HCT116 (cell line): ENCODE results near the gene PEAK3. TPM values are rescaled to one million over a fixed set of nuclear protein-coding genes. Genes with fewer than 3 reads are reported as not detected.

Source experiments
- ATAC-seq: fragments of 200-7000 bp; cut with Tn5 transposase; 2 replicates; pipeline ENCODE4 v1.9.1; 2020; ENCODE audit warnings: mild to moderate bottlenecking, moderate library complexity
- BruUV-seq: library from RNA; stranded (reverse); fragments of 400-500 nt; replicated peaks from 2 replicates; lab custom pipeline; 2021; lab: Mats Ljungman, UMichigan
- CTCF ChIA-PET: fragments of 300-600 bp; sonication (Branson Sonifier 250); formaldehyde crosslinking; loops from one replicate; lab custom pipeline; 2021; ENCODE audit warnings: antibody characterized with exemption; lab: Charles Lee
- POLR2A ChIA-PET: fragments of 300-600, 350-600 bp; sonication (Branson Sonifier 250); formaldehyde crosslinking; loops from one replicate; lab custom pipeline; 2021; ENCODE audit warnings: antibody characterized with exemption; lab: Charles Lee
- RAD21 ChIA-PET, 2 experiments: fragments of 300-600 bp; sonication (Branson Sonifier 250); formaldehyde crosslinking; loops; one replicate each; lab custom pipeline; 2023; ENCODE audit warnings: low total read pairs in 2 of 2; ENCODE audit not compliant: uncharacterized antibody in 2 of 2, unreplicated experiment in 2 of 2, low non-redundant PET in 1 of 2; lab: Charles Lee
- DNase-seq: peaks from one replicate; pipeline ENCODE4 v3.0.0-alpha.2; 2010; ENCODE audit warnings: low read depth, low spot score
- H2AFZ ChIP-seq: fragments of 200-600 bp; shearing (Covaris generic), sonication (generic); 2 replicates; pipeline ENCODE4 v1.6.1; 2017; ENCODE audit warnings: low read depth, mixed run types, mixed read lengths, antibody characterized with exemption, low read length; ENCODE audit not compliant: poor library complexity, severe bottlenecking
- H3K27ac ChIP-seq: 2 replicates; pipeline ENCODE4 v1.5.1; 2012; ENCODE audit warnings: low read depth, low read length
- H3K27me3 ChIP-seq: fragments of 200-600 bp; sonication (generic); 2 replicates; pipeline ENCODE4 v1.6.1; 2016; ENCODE audit warnings: mixed run types, low read length, mixed read lengths; ENCODE audit not compliant: insufficient read depth
- H3K36me3 ChIP-seq, 2 experiments: fragments of 200-500 bp in 1 of 2; fragments of 200-600 bp in 1 of 2; sonication (Bioruptor generic) in 1 of 2; sonication (generic) in 1 of 2; 2 replicates each; pipeline versions ENCODE4 v1.5.1 to v1.6.1; 2014 to 2016; ENCODE audit warnings: low read length in 2 of 2, inconsistent platforms in 1 of 2, mixed read lengths in 1 of 2, mixed run types in 1 of 2; ENCODE audit not compliant: insufficient read depth in 2 of 2, control insufficient read depth in 1 of 2
- H3K4me1 ChIP-seq, 2 experiments: fragments of 200-600 bp in 1 of 2; sonication (generic) in 1 of 2; 2 replicates each; pipeline versions ENCODE4 v1.5.1 to v1.6.1; 2012 to 2017; ENCODE audit warnings: low read length in 2 of 2, inconsistent platforms in 1 of 2, mild to moderate bottlenecking in 1 of 2, mixed read lengths in 1 of 2, mixed run types in 1 of 2, moderate library complexity in 1 of 2; ENCODE audit not compliant: insufficient read depth in 2 of 2, control insufficient read depth in 1 of 2
- H3K4me2 ChIP-seq: fragments of 200-600 bp; sonication (generic); 2 replicates; pipeline ENCODE4 v1.6.1; 2017; ENCODE audit warnings: mixed run types, low read length, mixed read lengths
- H3K4me3 ChIP-seq, 2 experiments: fragments of 200-600 bp in 1 of 2; sonication (generic) in 1 of 2; replicated peaks in 1 of 2; 2 replicates each; pipeline ENCODE4 v1.5.1; 2011 to 2016; ENCODE audit warnings: low read length in 2 of 2, control low read depth in 1 of 2, low read depth in 1 of 2, mild to moderate bottlenecking in 1 of 2, mixed read lengths in 1 of 2, mixed run types in 1 of 2
- H3K79me2 ChIP-seq: fragments of 200-600 bp; sonication (generic); 2 replicates; pipeline ENCODE4 v1.6.1; 2017; ENCODE audit warnings: mild to moderate bottlenecking, mixed run types, low read length, moderate library complexity, mixed read lengths; ENCODE audit not compliant: insufficient read depth
- H3K9ac ChIP-seq: fragments of 200-600 bp; sonication (generic); 2 replicates; pipeline ENCODE4 v1.6.1; 2016; ENCODE audit warnings: low read length, mixed read lengths
- H3K9me2 ChIP-seq: fragments of 200-600 bp; sonication (generic), shearing (Covaris generic); 2 replicates; pipeline ENCODE4 v1.6.1; 2017; ENCODE audit warnings: mixed run types, mild to moderate bottlenecking, moderate library complexity; ENCODE audit not compliant: insufficient read depth
- H3K9me3 ChIP-seq, 2 experiments: fragments of 200-500 bp in 1 of 2; fragments of 200-600 bp in 1 of 2; sonication (Bioruptor generic) in 1 of 2; sonication (generic) in 1 of 2; 2 replicates each; pipeline ENCODE4 v1.6.1; 2014 to 2017; ENCODE audit warnings: low read length in 2 of 2, mixed read lengths in 2 of 2, inconsistent platforms in 1 of 2, low read depth in 1 of 2, mild to moderate bottlenecking in 1 of 2, mixed run types in 1 of 2, moderate library complexity in 1 of 2; ENCODE audit not compliant: control insufficient read depth in 1 of 2, insufficient read depth in 1 of 2
- H4K20me1 ChIP-seq: fragments of 200-600 bp; sonication (generic), shearing (Covaris generic); 2 replicates; pipeline ENCODE4 v1.6.1; 2017; ENCODE audit warnings: mixed run types, mild to moderate bottlenecking, moderate library complexity; ENCODE audit not compliant: insufficient read depth
- CBX3 ChIP-seq: IDR thresholded peaks from 2 replicates; pipeline ENCODE4 v1.6.1; 2012; ENCODE audit warnings: low read depth
- CEBPB ChIP-seq: IDR thresholded peaks from 2 replicates; pipeline ENCODE4 v1.6.1; 2012; ENCODE audit warnings: low read depth
- EGR1 ChIP-seq: IDR thresholded peaks from 2 replicates; pipeline ENCODE4 v1.6.1; 2012; ENCODE audit warnings: low read depth
- EZH2 ChIP-seq: fragments of 200-600 bp; sonication (generic); IDR thresholded peaks from 2 replicates; pipeline ENCODE4 v1.6.1; 2017; ENCODE audit warnings: antibody characterized with exemption, mixed run types
- JUND ChIP-seq: IDR thresholded peaks from 2 replicates; pipeline ENCODE4 v1.6.1; 2012
- POLR2A ChIP-seq: IDR thresholded peaks from 2 replicates; pipeline ENCODE4 v1.7.0; 2011; ENCODE audit warnings: borderline replicate concordance; ENCODE audit not compliant: insufficient read depth, insufficient read length; ENCODE audit errors: extremely low read depth
- SIN3A ChIP-seq: IDR thresholded peaks from 2 replicates; pipeline ENCODE4 v1.6.1; 2012; ENCODE audit warnings: low read depth
- SP1 ChIP-seq: IDR thresholded peaks from 2 replicates; pipeline ENCODE4 v1.6.1; 2012; ENCODE audit warnings: low read depth
- TCF7L2 ChIP-seq: IDR thresholded peaks from 2 replicates; pipeline ENCODE4 v1.7.0; 2011; ENCODE audit warnings: borderline replicate concordance, inconsistent platforms; ENCODE audit not compliant: insufficient read depth, insufficient read length; ENCODE audit errors: extremely low read depth
- YY1 ChIP-seq: IDR thresholded peaks from 2 replicates; pipeline ENCODE4 v1.6.1; 2011; ENCODE audit warnings: low read length, low read depth, moderate library complexity, mild to moderate bottlenecking; ENCODE audit not compliant: insufficient replicate concordance; ENCODE audit errors: extremely low read depth
- ZFX ChIP-seq: fragments of 450-650 bp; IDR thresholded peaks from 2 replicates; pipeline ENCODE4 v1.6.1; 2017
- ZNF274 ChIP-seq: fragments of 200-500 bp; sonication (Bioruptor generic); IDR thresholded peaks from 2 replicates; pipeline ENCODE4 v1.6.1; 2014; ENCODE audit warnings: mild to moderate bottlenecking, low read depth, low read length, inconsistent platforms
- intact Hi-C: fragments of 100-400 bp; cut with micrococcal nuclease; formaldehyde crosslinking; loops from 2 replicates; pipeline ENCODE4 v1.10.0; 2022
- total RNA-seq: library from RNA; stranded (reverse); gene quantifications from one replicate; pipeline ENCODE4 v1.2.1, GENCODE V29; 2021; ENCODE audit not compliant: unreplicated experiment
- TF ChIP-seq, protein P1 (sequence below): IDR thresholded peaks from 2 replicates; pipeline ENCODE4 v1.6.1; 2012

Gene PEAK3
- total RNA-seq, 1 experiment from 2014 or later = not detected

DNA sequence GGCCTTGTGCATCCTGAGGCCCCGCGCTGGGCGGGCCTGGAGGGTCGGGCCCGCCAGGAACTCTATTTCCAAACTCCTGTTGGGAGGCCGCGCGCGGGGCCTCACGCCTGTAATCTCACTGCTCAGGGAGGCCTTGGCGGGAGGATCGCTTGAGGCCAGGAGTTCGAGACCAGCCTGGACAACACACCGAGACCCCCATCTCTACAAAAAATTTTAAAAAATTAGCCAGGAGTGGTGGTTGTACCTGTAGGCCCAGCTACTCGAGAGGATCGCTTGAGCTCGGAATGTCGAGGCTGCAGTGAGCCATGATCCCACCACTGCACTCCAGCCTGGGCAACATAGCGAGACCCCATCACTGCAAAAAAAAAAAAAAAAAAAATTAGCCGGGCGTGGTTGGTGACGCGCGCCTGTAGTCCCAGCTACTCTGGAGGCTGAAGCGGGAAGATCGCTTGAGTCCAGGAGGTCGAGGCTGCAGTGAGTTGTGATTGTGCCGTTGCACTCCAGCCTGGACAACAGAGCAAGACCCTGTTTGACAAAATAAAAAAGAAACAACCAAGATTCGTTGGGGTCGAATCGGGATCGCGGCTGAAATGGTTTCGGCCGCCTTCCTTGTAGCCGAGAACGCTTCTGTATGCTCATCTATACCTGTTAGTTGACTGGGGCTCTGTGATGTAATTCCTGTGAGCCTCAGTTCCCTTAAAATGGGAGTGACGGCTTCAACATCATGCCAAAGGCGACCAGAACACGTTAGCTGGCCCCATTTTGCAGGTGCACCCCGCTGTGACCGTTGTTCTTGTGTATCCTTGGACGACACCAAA, 44.7 kb downstream of the PEAK3 start:
- H3K4me3 ChIP-seq = peak overlapping the region; percentile 83 to 92
- H3K27me3 ChIP-seq = no peaks in the 10 kb centered on the region
- peaks cover 9 to 55% of the 10 kb centered on the region in 2 experiments for H3K36me3 ChIP-seq
- H4K20me1 ChIP-seq = peaks cover 32% of the 10 kb centered on the region; the same call in 1 of the 2 replicates
- ChIA-PET POLR2A (no interaction called here), RAD21 (interaction anchor here in 1 of 2 experiments (1.0 kb wide), 1 partner anchor 82 kb away, joined by 4 read pairs; no protein-coding TSS in a partner anchor), CTCF (interaction anchor here (1.1 kb wide), 1 partner anchor 81 kb away, joined by 4 read pairs; no protein-coding TSS in a partner anchor)
- peak overlapping the region; percentile 80 for H3K4me2 ChIP-seq
- DNase-seq = no peak
- TSS peak; percentile 46 for BruUV-seq
- H3K9me3 ChIP-seq = no peaks in the 10 kb centered on the region
- H3K27ac ChIP-seq = peak overlapping the region; percentile 95
- intact Hi-C loops = loop anchor here (5.0 kb wide), 1 partner anchor 75 kb away; the partner anchor contains the start of gene DOT1L
- H3K79me2 ChIP-seq = peaks cover 91% of the 10 kb centered on the region
- peaks cover 17 to 46% of the 10 kb centered on the region in 2 experiments; a peak in 3 of 4 replicates for H3K4me1 ChIP-seq
- peak; percentile 34 for ATAC-seq
- peak overlapping the region; percentile 99 for H3K9ac ChIP-seq
- TF ChIP-seq YY1 = no peak
- TF ChIP-seq ZFX = peak; percentile 85; the same call in 1 of the 2 replicates
- no peaks in the 10 kb centered on the region for H3K9me2 ChIP-seq
- no peak overlapping the region for H2AFZ ChIP-seq

DNA sequence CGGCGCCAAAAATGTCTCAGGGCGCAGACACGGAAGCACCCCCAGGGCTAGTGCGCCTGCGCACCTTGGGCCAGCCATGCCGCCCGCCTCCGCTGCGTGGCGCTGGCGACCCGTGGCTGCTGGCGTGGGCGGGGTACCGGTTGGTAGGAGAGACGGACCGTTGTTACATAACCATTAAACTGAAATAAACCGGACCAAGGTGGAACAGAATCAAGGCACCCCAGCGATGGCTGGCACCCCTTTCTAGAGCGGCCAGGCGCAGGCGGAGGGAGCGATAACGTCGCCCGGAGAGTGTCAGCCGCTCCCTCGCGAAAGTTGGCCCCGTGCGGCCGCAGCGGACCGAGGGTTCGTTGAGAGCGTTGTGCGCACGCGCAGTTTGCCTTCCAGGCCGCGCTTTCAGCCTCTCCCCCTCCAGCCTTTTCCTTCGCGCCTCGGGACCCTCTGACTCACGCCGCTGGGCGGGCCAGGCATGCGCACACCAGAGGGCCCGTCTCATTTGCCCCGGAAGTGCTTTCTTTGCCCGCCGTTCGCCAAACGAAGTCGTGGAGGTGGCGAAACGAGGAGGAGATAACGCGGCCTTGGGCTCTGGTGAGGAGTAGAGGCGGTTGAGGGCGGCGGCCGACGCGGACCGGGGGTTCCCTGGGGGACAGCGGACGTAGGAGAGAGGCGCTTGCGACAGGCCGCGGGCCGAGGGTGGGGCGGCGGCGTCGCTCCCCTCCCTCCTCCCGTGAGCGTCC, 45.5 kb downstream of the PEAK3 start, which contains the start of the genes PLEKHJ1 and SF3A2:
PLEKHJ1 (minus strand) TSS at position 16 of the 737 bp plus-strand sequence. CDS start 81 bp downstream, outside the sequence.
SF3A2 (plus strand) TSS at position 511 of the 737 bp plus-strand sequence. CDS start 6,595 bp downstream, outside the sequence.
- RAD21 ChIA-PET = interaction anchor here (0.7 to 1.0 kb wide), 2 partner anchors 79 to 81 kb away, joined by 3 to 4 read pairs; no protein-coding TSS in a partner anchor
- peak; percentile 77 for ATAC-seq
- peaks cover 9 to 47% of the 10 kb centered on the region in 2 experiments for H3K36me3 ChIP-seq
- peak within 1 kb of the TSS; percentile 95 for H3K27ac ChIP-seq
- intact Hi-C loops = loop anchor here (1.0 to 5.0 kb wide), 3 partner anchors 37 to 155 kb away; partner anchors contain the start of gene DOT1L
- H4K20me1 ChIP-seq = peaks cover 29% of the 10 kb centered on the region; the same call in 1 of the 2 replicates
- peak within 1 kb of the TSS; percentile 80 for H3K4me2 ChIP-seq
- H3K4me3 ChIP-seq = peak within 1 kb of the TSS; percentile 83 to 92
- H2AFZ ChIP-seq = no peak within 1 kb of the TSS
- CTCF ChIA-PET = interaction anchor here (0.7 to 1.4 kb wide), 3 partner anchors 81 to 149 kb away, joined by 3 to 5 read pairs (median 3); no protein-coding TSS in a partner anchor
- peaks cover 83% of the 10 kb centered on the region for H3K79me2 ChIP-seq
- H3K9me3 ChIP-seq = no peaks in the 10 kb centered on the region
- H3K9ac ChIP-seq = peak within 1 kb of the TSS; percentile 99
- H3K4me1 ChIP-seq = peaks cover 17 to 49% of the 10 kb centered on the region in 2 experiments; a peak in 3 of 4 replicates
- no peaks in the 10 kb centered on the region for H3K27me3 ChIP-seq
- BruUV-seq = no TSS peak
- DNase-seq = peak; percentile 94
- POLR2A ChIA-PET = no interaction called here
- no peaks in the 10 kb centered on the region for H3K9me2 ChIP-seq
- no peak; the same call in 1 of the 2 replicates for TF ChIP-seq CBX3
- peak; percentile 82 for TF ChIP-seq POLR2A
- TF ChIP-seq, protein P1, sequence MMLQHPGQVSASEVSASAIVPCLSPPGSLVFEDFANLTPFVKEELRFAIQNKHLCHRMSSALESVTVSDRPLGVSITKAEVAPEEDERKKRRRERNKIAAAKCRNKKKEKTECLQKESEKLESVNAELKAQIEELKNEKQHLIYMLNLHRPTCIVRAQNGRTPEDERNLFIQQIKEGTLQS = no peak
- TF ChIP-seq ZNF274 = no peak
- TF ChIP-seq ZFX = peak; percentile 96; the same call in 1 of the 2 replicates
- TF ChIP-seq EZH2 = no peak
- peak; percentile 52; the same call in 1 of the 2 replicates for TF ChIP-seq SP1
- TF ChIP-seq EGR1 = peak; percentile 99
- no peak for TF ChIP-seq CEBPB
- TF ChIP-seq SIN3A = peak; percentile 87
- no peak for TF ChIP-seq TCF7L2
- no peak; the same call in 1 of the 2 replicates for TF ChIP-seq JUND
